Fibroblast of villous mesenchyme (primary cell): ENCODE results near the gene RNF8. TPM values are rescaled to one million over a fixed set of nuclear protein-coding genes. Genes with fewer than 3 reads are reported as not detected.

Experiments
- DNase-seq: peaks from one replicate; pipeline ENCODE4 v3.0.0-alpha.2; 2010; ENCODE audit warnings: low read depth
- H3K4me3 ChIP-seq: 2 replicates; pipeline ENCODE4 v1.5.1; 2011; ENCODE audit warnings: low read depth, mild to moderate bottlenecking, low read length
- total RNA-seq: library from RNA; depleted of rRNA; stranded (reverse); fragments of >200 nt; gene quantifications from 2 replicates; pipeline ENCODE4 v1.2.3, GENCODE V29; 2012
- TF ChIP-seq, protein P1 (sequence below): IDR thresholded peaks from 2 replicates; pipeline ENCODE4 v1.5.1; 2012; ENCODE audit warnings: low read depth, mild to moderate bottlenecking, low read length; ENCODE audit not compliant: insufficient read depth

RNF8 gene
- total RNA-seq, 1 donor: 22.5 TPM

GRCh38 chr6:37381579-37381978 is 27.8 kb downstream of the RNF8 start:
- TF ChIP-seq, protein P1, sequence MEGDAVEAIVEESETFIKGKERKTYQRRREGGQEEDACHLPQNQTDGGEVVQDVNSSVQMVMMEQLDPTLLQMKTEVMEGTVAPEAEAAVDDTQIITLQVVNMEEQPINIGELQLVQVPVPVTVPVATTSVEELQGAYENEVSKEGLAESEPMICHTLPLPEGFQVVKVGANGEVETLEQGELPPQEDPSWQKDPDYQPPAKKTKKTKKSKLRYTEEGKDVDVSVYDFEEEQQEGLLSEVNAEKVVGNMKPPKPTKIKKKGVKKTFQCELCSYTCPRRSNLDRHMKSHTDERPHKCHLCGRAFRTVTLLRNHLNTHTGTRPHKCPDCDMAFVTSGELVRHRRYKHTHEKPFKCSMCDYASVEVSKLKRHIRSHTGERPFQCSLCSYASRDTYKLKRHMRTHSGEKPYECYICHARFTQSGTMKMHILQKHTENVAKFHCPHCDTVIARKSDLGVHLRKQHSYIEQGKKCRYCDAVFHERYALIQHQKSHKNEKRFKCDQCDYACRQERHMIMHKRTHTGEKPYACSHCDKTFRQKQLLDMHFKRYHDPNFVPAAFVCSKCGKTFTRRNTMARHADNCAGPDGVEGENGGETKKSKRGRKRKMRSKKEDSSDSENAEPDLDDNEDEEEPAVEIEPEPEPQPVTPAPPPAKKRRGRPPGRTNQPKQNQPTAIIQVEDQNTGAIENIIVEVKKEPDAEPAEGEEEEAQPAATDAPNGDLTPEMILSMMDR: peak; percentile 60
- peak; percentile 54 for DNase-seq
- H3K4me3 ChIP-seq: no peak overlapping the region

DNA sequence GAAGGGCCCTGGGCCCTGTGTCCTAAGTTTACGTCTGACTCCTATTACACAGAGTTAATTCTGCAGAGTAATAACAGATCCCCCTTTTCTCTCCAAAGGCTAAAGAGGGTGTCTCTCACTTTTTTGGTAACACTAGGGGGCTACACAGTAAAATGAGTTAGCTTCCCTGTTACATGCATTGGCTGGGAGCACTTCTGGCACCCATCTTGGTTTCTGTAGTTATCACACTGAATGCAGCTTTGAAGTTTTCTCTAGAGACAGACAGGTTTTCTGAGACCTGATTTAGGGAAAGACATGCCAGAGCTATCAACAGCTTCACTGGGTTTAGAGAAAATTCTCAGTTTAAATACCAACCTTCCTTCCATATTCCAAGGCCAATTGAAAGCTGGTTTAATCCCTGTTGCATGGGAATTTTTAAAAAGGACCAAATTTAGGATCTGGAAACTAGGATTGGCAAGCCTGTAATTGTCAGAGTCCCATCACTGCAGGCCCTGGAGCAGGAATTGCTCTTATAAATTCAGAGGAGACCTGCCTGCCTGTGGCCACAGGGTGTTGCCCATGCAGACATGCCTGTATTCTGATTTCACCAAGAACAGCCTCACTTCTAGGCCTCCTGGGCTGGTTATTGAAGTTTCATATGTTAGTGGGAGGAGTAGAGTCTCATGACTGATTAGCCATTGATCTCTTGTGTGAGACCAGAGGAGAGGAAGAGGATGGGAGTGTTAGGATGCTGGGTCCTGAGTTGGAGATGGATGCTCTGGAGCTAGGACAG is 29.4 kb downstream of the RNF8 start:
- H3K4me3 ChIP-seq: no peak overlapping the region
- TF ChIP-seq, protein P1: no peak
- no peak for DNase-seq

DNA sequence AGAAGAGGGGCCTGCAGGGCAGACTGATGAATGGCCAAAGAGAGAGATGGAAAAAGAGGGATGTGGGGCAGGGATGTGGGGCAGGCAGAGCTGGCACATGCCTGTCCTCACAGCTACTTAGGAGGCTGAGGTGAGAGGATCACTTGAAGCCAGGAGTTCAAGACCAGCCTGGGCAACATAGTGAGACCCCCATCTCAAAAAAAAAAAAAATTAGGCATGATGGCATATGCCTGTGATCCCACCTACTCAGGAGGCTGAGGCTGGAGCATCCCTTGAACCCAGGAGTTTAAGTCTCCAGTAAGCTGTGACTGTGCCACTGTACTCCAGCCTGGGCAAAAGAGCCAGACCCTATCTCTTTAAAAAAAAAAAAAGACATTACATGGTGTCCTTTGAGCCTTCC is 34.8 kb downstream of the RNF8 start:
- DNase-seq: no peak
- TF ChIP-seq, protein P1: no peak
- no peak overlapping the region for H3K4me3 ChIP-seq

- no peak overlapping the region for H3K4me3 ChIP-seq
- no peak for DNase-seq
- TF ChIP-seq, protein P1: no peak
These were observed 36.1 kb downstream of the RNF8 start for GRCh38 chr6:37389857-37390256.

- DNase-seq: no peak
These were observed 37.3 kb downstream of the RNF8 start for GRCh38 chr6:37391120-37391519.

DNA sequence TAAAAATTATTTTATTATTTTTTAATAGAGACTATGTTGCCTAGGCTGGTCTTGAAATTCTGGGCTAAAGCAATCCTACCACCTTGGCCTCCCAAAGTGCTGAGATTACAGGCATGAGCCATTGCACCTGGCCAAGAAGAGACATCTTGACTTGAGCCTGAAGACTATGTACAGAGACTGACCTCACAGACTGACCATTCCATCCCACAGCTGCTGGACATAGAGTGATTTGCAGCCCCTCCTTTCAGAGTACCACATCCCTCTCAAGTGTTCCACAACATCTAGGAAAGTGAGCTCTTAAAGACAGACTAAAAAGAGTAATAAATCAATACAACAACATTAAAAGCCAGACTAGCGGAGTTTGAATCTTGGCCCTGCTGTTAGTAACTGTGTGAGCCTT is 39.0 kb downstream of the RNF8 start:
- TF ChIP-seq, protein P1: no peak
- no peak for DNase-seq
- H3K4me3 ChIP-seq: no peak overlapping the region

More at GRCh38 chr6:37391120-37391519, 37.3 kb downstream of the RNF8 start:
- no peak overlapping the region for H3K4me3 ChIP-seq
- TF ChIP-seq, protein P1: no peak
